GM12874 (cell line): ENCODE measurements around the gene JAKMIP3.

Experiments
- TF ChIP-seq, protein P1 (sequence below): IDR thresholded peaks from 2 replicates; pipeline ENCODE4 v1.5.1; 2011; ENCODE audit warnings: low read depth, mild to moderate bottlenecking, control low read depth, low read length, moderate library complexity; ENCODE audit not compliant: insufficient read depth

The JAKMIP3 gene

DNA sequence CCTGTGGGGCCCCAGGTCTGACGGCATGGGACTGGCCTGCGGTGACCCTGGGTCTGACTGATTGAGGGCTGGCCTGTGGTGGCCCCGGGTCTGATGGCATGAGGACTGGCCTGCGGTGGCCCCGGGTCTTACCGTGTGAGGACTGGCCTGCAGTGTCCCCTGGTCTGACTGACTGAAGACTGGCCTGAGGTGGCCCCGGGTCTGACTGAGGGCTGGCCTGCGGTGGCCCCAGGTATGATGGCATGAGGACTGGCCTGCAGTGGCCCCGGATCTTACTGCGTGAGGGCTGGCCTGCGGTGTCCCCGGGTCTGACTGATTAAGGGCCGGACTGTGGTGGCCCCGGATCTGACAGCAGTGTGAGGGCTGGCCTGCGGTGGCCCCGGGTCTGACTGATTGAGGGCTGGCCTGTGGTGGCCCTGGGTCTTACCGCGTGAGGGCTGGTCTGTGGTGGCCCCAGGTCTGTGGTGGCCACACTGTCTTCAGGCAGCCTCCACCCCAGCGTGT is 10.9 kb downstream of the JAKMIP3 start:
- TF ChIP-seq, protein P1, sequence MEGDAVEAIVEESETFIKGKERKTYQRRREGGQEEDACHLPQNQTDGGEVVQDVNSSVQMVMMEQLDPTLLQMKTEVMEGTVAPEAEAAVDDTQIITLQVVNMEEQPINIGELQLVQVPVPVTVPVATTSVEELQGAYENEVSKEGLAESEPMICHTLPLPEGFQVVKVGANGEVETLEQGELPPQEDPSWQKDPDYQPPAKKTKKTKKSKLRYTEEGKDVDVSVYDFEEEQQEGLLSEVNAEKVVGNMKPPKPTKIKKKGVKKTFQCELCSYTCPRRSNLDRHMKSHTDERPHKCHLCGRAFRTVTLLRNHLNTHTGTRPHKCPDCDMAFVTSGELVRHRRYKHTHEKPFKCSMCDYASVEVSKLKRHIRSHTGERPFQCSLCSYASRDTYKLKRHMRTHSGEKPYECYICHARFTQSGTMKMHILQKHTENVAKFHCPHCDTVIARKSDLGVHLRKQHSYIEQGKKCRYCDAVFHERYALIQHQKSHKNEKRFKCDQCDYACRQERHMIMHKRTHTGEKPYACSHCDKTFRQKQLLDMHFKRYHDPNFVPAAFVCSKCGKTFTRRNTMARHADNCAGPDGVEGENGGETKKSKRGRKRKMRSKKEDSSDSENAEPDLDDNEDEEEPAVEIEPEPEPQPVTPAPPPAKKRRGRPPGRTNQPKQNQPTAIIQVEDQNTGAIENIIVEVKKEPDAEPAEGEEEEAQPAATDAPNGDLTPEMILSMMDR = no peak

DNA sequence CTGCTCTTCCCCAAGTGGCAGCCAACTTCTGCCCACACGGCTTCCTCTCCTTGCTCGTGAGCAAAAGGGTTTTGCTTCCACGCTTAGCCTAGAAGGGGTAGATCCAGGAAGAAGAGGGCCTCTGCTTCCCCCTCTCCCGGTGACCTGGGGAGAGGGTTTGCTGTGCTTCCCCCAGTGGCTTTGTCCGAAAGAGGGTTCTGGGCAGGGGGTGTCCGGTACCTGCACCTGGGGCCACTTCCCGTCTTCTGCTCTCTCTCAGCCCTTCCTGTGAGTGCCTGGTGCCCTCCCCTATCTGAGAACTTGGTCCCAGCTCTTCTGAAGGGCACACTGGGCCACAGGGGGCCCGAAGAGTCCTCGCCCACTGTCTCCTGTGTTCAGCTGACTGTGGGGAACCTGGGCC is 11.3 kb downstream of the JAKMIP3 start:
- TF ChIP-seq, protein P1 = no peak

DNA sequence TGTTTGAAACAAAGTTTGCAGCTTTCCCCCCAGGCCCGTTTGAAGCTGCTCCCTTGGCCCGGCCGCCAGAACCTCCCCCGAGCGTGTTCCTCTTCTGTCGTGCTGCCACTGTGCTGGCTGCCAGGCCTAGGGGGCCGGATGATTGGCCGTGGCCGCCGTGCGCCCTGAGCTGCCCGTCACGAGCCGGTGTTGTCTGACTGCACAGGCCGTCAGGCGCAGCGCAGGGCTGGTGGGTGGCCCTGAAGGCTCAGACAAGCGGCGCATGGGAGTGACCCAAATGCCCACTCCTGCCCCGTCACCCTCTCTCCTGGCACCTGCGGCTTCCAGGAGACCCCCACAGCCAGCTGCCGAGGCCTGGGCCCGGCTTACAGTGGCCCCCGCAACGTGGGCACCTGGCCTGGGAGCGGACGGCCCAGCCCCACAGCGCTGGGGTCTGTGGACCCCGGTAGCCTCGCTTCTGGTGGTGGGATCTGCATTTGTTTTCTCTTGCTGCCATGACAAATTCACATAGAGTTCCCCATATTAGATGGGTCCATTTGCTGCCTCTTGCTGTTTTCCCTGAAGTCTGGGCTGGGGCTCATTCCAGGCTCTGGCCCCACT is 13.1 kb downstream of the JAKMIP3 start:
- TF ChIP-seq, protein P1 = no peak

DNA sequence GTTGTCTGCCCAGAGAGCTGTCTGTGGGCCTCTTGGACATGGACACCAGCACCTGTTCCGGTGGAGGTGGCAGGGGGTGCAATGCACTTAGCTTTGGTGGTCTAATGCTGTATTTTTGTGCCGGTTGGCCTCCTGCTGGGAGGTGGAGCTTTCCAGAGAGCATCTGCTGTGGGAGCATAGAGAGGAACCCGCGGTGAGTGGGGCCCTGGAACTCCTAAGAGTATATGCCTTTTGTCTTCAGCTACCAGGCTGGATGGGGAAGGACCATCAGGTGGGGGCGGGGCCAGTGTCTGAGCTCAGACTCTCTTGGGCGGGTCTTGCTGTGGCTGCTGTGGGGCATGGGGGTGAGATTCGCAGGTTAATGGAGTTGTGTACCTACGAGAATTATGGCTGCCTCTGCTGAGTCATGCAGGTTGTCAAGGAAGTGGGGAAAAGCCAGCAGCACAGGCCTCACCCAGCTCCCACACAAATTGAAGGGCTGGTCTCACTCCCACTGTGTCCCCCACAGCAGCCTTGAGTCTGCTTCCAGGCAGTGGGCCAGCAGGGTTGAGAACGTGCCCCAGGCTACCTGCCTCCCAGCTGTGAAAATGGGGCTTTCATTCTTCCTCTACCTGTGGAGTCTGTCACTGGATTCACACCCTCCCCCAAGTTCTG is 29.0 kb downstream of the JAKMIP3 start:
- TF ChIP-seq, protein P1 = no peak

DNA sequence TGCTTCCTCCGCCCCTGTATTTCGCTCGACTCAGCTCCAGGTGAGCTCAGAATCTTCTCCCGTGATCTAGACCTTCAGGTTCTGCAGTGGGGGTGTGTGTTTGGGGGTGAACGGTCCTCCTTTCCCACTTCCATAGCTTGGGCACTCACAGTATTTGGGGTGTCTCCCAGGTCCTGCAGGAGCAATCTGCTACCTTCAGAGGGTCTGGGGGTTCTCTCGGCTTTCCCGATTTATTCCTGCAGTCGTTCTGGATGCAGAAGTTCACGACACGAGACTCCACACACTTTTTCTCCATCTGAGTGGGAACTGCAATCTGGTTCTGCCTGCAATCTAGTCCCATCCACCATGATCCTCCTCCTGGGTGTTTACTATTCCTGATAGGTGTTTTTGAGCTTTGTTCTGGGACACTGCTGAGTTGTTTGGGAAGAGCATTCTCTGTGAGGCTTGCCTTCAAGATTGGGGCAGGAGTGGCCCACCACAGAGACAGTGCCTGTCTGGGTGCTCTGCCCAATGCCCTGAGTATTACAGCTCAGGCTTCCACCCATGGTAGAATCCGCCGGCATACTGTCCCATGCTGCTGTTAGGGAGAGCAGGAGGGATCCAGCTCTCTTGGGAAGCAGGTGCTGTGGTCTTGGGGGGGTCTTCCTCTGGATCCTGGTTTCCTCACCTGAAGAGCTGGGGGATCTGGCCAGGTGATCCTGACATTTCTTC is 29.8 kb downstream of the JAKMIP3 start:
- TF ChIP-seq, protein P1 = no peak

DNA sequence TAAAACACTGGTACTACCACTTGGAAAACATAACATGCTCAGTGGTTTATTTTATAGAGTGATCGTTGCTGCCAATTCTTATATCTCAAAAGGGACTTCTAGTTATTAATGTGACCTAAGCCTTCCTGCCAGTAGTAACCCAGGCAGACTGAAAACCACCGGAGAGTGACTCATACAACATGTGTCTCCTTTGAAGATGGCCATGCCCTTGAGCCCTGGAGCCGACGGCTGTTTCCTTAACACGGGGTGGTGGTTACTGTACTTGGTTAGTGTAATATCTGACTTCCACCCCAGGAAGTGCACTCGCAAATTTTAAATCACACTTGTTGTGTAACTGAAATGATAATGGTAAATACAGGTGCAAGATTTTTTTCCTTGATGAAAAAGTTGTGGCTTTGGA is 30.5 kb downstream of the JAKMIP3 start:
- TF ChIP-seq, protein P1 = no peak

DNA sequence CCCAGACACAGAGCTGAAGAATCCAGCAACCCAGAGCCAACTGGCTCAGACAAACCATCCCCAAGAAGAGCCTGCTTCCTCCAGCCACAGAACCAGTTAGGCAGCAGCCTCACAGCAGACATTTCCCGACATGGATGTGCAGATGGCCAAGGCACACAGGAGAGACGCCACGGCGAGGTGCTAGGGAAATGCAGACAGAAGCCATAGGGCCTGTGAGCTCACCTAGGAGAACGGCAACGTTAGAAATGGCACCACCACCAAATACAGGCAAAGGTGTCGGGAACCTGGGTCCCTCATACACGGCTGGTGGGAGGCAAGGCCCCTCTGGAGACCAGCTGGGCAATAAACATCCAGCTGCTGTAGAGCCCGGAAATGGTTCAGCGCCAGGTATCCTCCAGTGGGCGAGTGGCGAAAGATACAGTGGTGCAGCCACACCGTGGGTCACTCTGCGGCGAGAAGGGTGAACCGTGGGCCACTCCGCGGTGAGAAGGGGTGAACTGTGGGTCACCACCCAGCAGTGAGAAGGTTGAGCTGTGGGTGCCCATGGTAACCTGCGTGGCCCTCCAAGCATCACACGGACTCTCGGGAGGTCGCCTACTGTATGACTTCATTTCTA is 31.2 kb downstream of the JAKMIP3 start:
- TF ChIP-seq, protein P1 = no peak
